ENCODE results near the gene CPD. TPM values are rescaled to one million over a fixed set of nuclear protein-coding genes. Genes with fewer than 3 reads are reported as not detected.
A peak's percentile ranks its signal among the peaks of the same experiment; 100 is the strongest.
"Not testable (repeated sequence)": the region's sequence is repeated elsewhere in the genome, so short reads cannot be mapped to it uniquely, and the experiment has no call there.

Gene CPD
- polyA plus RNA-seq, 2 of the 4 experiments (the other 2 are of a cell fraction), result 22.4 to 83.3 TPM

DNA sequence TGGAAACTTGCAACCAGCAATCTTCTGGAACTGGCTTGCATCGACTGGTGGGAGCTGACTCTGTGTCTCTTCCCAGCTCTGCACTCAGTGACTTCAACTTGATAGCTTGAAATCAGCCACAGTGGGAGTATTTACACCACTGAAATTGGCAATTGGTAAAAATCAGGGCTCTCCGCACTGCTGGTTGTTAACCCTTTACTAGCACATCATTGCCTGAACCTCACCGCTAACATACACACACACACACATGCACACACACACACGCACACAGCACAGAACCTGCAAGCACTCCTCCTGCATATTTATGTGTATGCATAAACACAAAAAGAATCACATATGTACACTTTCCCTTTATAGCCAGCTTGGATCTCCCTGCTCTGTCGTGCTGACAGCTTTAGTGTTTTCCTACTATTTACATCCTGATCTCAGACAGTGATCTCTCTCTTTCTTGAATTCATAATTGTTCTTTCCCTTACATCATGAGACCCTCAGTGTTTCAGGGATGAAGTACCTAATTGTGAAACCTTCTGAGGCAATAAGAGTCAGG, 37.0 kb upstream of the CPD start:
- FAIRE-seq, result no peak
- no peaks in the 10 kb centered on the region for H3K9me3 ChIP-seq
- H3K27ac ChIP-seq, result peak overlapping the region in 1 of 2 experiments; percentile 27; a peak in 1 of 6 replicates
- CTCF ChIA-PET, result interaction anchor here (0.8 to 7.2 kb wide), 15 partner anchors 9 to 1183 kb away, joined by 3 to 98 read pairs (median 6); partner anchors contain the start of gene GOSR1
- 89% methylated on average over 5 of the region's 5 CpGs for WGBS (ENCODE audit: missing lambda C conversion rate)
- POLR2A ChIA-PET, result interaction anchor here (1.1 kb wide), 1 partner anchor 259 kb away, joined by 4 read pairs; no protein-coding TSS in a partner anchor
- H3K4me3 ChIP-seq, result no peak overlapping the region
- H3K4me1 ChIP-seq, result peaks cover 49% of the 10 kb centered on the region
- DNase-seq (ENCODE audit: low read depth in 1 of 2, low spot score in 1 of 2), result no peak
- no peak overlapping the region for H3K4me2 ChIP-seq
- TF ChIP-seq RCOR1 (IDR thresholded peaks at IDR 0.05; ENCODE audit: low read depth, low read length), result no peak
- no peak for TF ChIP-seq POLR2AphosphoS2 (conservative IDR thresholded peaks at IDR 0.05; ENCODE audit: low read length)
- TF ChIP-seq FOSL2 (IDR thresholded peaks at IDR 0.05), result no peak
- no peak for TF ChIP-seq FOSL2 (CRISPR knock-in tag; IDR thresholded peaks at IDR 0.05)
- no peak for TF ChIP-seq CBX8 (IDR thresholded peaks at IDR 0.05)
- TF ChIP-seq EHMT2 (IDR thresholded peaks at IDR 0.05; ENCODE audit: low read depth), result no peak
- TF ChIP-seq RARB (CRISPR knock-in tag; IDR thresholded peaks at IDR 0.05), result no peak
- no peak for TF ChIP-seq RAD21 (conservative IDR thresholded peaks at IDR 0.05 in 1 of 2, IDR thresholded peaks at IDR 0.05 in 1 of 2)
- TF ChIP-seq CEBPB (IDR thresholded peaks at IDR 0.05), result no peak
- TF ChIP-seq MAFK (IDR thresholded peaks at IDR 0.05; ENCODE audit: partially characterized antibody), result no peak
- TF ChIP-seq, protein P1, sequence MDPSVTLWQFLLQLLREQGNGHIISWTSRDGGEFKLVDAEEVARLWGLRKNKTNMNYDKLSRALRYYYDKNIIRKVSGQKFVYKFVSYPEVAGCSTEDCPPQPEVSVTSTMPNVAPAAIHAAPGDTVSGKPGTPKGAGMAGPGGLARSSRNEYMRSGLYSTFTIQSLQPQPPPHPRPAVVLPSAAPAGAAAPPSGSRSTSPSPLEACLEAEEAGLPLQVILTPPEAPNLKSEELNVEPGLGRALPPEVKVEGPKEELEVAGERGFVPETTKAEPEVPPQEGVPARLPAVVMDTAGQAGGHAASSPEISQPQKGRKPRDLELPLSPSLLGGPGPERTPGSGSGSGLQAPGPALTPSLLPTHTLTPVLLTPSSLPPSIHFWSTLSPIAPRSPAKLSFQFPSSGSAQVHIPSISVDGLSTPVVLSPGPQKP (IDR thresholded peaks at IDR 0.05; ENCODE audit: low read depth, low read length), result no peak
- no peak for TF ChIP-seq KDM5A (IDR thresholded peaks at IDR 0.05)
- no peak for ATAC-seq

DNA sequence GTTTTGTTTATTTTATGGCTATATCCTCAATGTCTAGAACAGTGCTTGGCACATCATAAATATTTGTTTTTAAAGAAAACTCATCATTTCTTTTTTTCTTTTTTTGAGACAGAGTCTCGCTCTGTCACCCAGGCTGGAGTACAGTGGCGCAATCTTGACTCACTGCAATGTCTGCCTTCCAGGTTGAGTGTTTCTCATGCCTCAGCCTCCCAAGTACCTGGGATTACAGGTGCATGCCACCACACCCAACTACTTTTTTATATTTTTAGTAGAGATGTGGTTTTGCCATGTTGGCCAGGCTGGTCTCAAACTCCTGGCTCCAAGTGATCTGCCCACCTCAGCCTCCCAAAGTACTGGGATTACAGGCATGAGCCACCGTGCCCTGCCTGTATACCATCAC, 35.5 kb upstream of the CPD start:
- H3K4me3 ChIP-seq; ATAC-seq; DNase-seq (ENCODE audit: low read depth in 1 of 2, low spot score in 1 of 2); H3K9me3 ChIP-seq; POLR2A ChIA-PET; FAIRE-seq; H3K4me2 ChIP-seq: not testable (repeated sequence)
- Histone ChIP-seq H3K27ac (peak overlapping the region; percentile 77 to 82; a peak in 3 of 6 replicates), H3K4me1 (peaks cover 44% of the 10 kb centered on the region)
- WGBS (ENCODE audit: missing lambda C conversion rate), result 91% methylated on average over 3 of the region's 3 CpGs
- CTCF ChIA-PET, result interaction anchor here (1.0 to 4.3 kb wide), 7 partner anchors 16 to 371 kb away, joined by 3 to 14 read pairs (median 3); partner anchors contain the start of genes BLMH and GOSR1

DNA sequence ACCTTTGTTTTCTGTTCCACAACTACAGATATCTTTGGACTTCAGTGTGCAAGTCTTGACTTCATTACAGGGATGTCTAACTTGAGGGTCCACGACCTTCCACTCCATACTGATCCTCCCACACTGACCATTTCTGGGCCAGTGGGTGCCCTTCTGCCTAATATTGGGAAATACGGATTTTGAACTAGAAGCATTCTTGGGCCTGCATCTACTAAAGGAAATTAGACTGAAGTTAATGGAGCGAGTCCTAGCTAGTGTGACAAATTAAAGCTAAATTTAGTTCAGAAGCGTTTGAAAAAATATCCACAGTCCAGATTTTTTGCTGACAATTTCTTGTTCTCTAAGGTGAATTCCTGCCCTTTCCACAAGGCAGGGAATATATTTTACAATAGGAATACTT, 34.9 kb upstream of the CPD start:
- Histone ChIP-seq H3K27ac (peak overlapping the region; percentile 77 to 82), H3K4me1 (peaks cover 44% of the 10 kb centered on the region), H3K9me3 (no peaks in the 10 kb centered on the region), H3K4me2 (peak overlapping the region; percentile 27), H3K4me3 (no peak overlapping the region)
- TF ChIP-seq CHD2 (IDR thresholded peaks at IDR 0.05; ENCODE audit: low read length, partially characterized antibody), result no peak
- TF ChIP-seq, protein P2, sequence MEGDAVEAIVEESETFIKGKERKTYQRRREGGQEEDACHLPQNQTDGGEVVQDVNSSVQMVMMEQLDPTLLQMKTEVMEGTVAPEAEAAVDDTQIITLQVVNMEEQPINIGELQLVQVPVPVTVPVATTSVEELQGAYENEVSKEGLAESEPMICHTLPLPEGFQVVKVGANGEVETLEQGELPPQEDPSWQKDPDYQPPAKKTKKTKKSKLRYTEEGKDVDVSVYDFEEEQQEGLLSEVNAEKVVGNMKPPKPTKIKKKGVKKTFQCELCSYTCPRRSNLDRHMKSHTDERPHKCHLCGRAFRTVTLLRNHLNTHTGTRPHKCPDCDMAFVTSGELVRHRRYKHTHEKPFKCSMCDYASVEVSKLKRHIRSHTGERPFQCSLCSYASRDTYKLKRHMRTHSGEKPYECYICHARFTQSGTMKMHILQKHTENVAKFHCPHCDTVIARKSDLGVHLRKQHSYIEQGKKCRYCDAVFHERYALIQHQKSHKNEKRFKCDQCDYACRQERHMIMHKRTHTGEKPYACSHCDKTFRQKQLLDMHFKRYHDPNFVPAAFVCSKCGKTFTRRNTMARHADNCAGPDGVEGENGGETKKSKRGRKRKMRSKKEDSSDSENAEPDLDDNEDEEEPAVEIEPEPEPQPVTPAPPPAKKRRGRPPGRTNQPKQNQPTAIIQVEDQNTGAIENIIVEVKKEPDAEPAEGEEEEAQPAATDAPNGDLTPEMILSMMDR (IDR thresholded peaks at IDR 0.05), result no peak
- WGBS (ENCODE audit: missing lambda C conversion rate), result 87% methylated on average over 4 of the region's 4 CpGs
- DNase-seq (ENCODE audit: low read depth in 1 of 2, low spot score in 1 of 2), result no peak
- POLR2A ChIA-PET, result no interaction called here
- ATAC-seq, result no peak
- no peak for FAIRE-seq
- CTCF ChIA-PET, result interaction anchor here (1.0 to 4.3 kb wide), 7 partner anchors 16 to 371 kb away, joined by 3 to 14 read pairs (median 3); partner anchors contain the start of genes BLMH and GOSR1

DNA sequence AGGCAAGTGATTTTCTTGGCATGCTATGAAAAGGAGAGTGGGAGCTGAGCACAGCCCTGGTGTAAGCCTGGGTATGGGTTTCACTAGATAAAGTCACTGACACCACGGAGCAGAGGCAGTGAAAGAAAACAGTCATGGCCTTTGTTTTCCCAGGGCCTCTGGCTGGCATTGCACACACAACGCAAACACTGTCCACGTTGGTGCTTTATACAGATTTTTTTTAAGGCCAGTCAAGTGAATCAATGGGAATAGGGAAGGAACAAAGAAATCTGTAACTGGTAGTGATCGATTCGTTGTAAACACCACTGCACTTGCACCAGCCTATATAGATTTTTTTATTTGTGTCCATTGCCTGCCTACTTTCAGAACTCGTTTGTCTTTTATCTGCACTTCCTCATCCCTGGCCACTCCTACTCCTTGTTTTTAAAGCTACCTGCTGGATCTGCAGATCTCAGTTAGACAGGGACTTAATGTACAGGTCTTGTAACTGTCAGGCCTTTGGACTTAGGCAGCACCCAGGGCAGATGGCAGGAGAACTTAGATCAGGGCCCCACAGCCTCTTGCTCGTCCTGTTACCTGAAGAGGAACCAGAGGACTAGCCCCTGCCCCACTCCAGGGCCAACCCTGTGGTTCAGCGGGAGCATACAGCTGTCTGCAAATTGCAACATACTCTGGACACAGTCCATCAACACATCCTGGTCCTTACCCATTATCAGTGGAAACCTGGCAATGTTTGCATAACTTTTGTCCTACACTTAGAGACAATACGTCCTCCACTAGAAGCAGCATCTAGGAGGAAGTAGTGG, 34.2 kb upstream of the CPD start:
- ChIA-PET POLR2A (interaction anchor here (0.6 to 1.5 kb wide), 3 partner anchors 11 to 133 kb away, joined by 3 read pairs; partner anchors contain the start of gene GOSR1), CTCF (interaction anchor here (0.5 to 4.3 kb wide), 14 partner anchors 8 to 370 kb away, joined by 3 to 26 read pairs (median 3); partner anchors contain the start of genes BLMH, GOSR1 and TMIGD1)
- Histone ChIP-seq H3K4me3 (no peak overlapping the region), H3K9me3 (no peaks in the 10 kb centered on the region), H3K4me2 (peak overlapping the region; percentile 27), H3K4me1 (peaks cover 44% of the 10 kb centered on the region), H3K27ac (peak overlapping the region; percentile 77 to 82)
- WGBS (ENCODE audit: missing lambda C conversion rate), result 16% methylated on average over 9 of the region's 9 CpGs
- DNase-seq (ENCODE audit: low read depth in 1 of 2, low spot score in 1 of 2) (peak in 1 of 2 experiments; percentile 85), ATAC-seq (peak; percentile 66 to 70), FAIRE-seq (no peak)
- TF ChIP-seq JUN (IDR thresholded peaks at IDR 0.05) (peak in 1 of 2 experiments; percentile 41; a peak in 1 of 5 replicates), HOXB5 (CRISPR knock-in tag; IDR thresholded peaks at IDR 0.05) (no peak), GATA3 (IDR thresholded peaks at IDR 0.05; ENCODE audit: borderline replicate concordance) (peak; percentile 34; the same call in 1 of the 2 replicates), MAFK (IDR thresholded peaks at IDR 0.05; ENCODE audit: partially characterized antibody) (no peak), CEBPB (IDR thresholded peaks at IDR 0.05) (peak; percentile 90), POLR2AphosphoS2 (conservative IDR thresholded peaks at IDR 0.05; ENCODE audit: low read length) (no peak)
- TF ChIP-seq, protein P3, sequence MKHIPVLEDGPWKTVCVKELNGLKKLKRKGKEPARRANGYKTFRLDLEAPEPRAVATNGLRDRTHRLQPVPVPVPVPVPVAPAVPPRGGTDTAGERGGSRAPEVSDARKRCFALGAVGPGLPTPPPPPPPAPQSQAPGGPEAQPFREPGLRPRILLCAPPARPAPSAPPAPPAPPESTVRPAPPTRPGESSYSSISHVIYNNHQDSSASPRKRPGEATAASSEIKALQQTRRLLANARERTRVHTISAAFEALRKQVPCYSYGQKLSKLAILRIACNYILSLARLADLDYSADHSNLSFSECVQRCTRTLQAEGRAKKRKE (CRISPR knock-in tag; IDR thresholded peaks at IDR 0.05; ENCODE audit: low read depth), result no peak
- TF ChIP-seq, protein P4, sequence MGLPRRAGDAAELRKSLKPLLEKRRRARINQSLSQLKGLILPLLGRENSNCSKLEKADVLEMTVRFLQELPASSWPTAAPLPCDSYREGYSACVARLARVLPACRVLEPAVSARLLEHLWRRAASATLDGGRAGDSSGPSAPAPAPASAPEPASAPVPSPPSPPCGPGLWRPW (IDR thresholded peaks at IDR 0.05), result 0 out of 2 replicates have a peak, but pooled peaks have one; percentile 8
